Measurements from ENCODE around the gene RNF141.

DNA sequence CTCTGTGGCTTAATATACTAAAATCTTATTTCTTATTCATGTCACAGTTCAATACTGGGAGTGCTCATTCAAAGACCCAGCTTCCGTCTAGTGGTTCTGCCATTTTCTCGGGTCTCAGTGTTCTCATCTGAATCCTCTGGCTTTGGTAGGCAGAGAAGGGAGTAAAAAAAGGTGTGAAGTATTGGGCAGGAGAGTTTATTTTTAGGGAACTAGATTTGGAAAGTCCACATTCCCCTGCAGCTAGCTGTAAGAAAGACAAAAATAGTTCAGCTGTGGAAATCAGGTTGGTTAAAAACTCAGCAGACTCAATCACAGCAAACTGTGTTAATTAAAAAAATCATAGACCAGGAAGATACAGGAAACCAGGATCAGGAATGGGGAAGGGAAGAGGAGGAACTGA lies 31.5 kb upstream of the RNF141 start:
- TF ChIP-seq CTCF (IDR thresholded peaks at IDR 0.05) (no peak), EP300 (IDR thresholded peaks at IDR 0.05) (no peak), POLR2A (IDR thresholded peaks at IDR 0.05) (no peak), POLR2AphosphoS5 (IDR thresholded peaks at IDR 0.05) (no peak)

Measured in upper lobe of left lung (tissue), 4 donors.